ENCODE data around the gene DTHD1.

The DTHD1 gene

GRCh38 chr4:36313703-36314102 is 32.3 kb downstream of the DTHD1 start:
- no peak for DNase-seq (ENCODE audit: low read depth in 3 of 3)

- DNase-seq (ENCODE audit: low read depth in 3 of 3), result no peak
Measured at GRCh38 chr4:36316607-36317006, 35.2 kb downstream of the DTHD1 start.

DNA sequence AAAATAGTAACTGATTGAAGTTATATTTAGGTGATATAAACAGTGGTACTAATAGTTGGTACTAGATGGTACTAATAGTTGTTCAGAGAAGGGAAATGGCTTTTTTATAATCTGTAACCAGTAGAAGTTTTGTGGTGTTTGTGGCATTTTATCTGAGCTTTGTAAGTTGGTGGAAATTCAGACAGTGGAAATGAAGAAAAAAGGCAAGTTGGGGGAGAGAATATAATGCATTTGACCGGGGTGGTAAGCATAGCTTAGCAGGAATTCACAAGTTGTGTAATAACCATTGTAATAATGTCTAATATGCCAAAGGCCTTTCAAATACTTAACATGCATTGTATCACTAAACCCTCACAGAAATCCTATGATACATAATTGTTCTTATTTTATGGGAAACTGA is 36.3 kb downstream of the DTHD1 start:
- no peak for DNase-seq (ENCODE audit: low read depth in 3 of 3)

GRCh38 chr4:36320117-36320896 is 38.9 kb downstream of the DTHD1 start:
- no peak for DNase-seq (ENCODE audit: low read depth in 3 of 3)

DNA sequence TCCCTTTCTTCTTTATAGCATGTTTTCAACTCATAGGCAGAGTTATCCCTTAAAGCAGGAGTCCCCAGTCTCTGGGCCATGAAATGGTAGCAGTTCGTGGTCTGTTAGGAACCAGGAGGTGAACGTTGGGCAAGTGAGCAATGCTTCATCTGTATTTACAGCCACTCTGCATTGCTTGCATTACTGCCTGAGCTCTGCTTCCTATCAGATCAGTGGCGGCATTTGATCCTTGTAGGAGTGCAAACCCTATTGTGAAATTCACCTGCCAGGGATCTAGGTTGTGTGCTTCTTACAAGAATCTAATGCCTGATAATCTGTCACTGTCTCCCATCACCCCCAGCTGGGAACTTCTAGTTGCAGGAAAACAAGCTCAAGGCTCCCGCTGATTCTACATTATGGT is 39.8 kb downstream of the DTHD1 start:
- DNase-seq (ENCODE audit: low read depth in 3 of 3), result no peak

- peak in 1 of 3 donors; percentile 33 for DNase-seq (ENCODE audit: low read depth in 3 of 3)
Measured at GRCh38 chr4:36322921-36323354, 41.5 kb downstream of the DTHD1 start.

DNA sequence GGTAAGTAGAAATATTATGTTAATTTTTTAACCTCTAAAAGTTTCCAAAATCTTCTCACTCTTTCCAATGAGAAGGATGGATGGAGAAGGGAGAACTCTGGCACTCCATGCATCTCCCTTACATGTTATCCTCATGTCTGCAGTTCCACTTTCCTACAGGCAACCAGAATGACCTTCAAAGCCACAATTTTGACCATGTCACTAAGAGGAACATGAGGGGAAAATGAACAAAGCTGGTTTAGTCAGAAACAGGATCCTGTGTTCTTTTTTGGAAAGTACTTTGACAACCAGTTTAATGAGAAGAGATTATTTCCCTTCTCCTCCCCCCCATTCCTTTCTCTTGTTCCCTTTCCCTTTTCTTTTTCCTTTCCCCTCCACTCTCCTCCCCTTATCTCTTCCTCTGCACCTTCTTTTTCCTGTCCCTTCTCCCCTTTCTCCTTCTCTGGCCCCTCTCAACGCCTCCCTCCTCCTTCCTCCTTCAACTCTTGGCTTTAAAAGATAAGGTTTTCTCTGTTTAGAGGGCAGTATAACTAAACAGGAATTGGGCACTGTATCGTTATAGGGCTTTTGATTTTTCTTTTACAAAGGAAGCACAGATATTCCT is 42.5 kb downstream of the DTHD1 start:
- DNase-seq (ENCODE audit: low read depth in 3 of 3), result no peak

DNA sequence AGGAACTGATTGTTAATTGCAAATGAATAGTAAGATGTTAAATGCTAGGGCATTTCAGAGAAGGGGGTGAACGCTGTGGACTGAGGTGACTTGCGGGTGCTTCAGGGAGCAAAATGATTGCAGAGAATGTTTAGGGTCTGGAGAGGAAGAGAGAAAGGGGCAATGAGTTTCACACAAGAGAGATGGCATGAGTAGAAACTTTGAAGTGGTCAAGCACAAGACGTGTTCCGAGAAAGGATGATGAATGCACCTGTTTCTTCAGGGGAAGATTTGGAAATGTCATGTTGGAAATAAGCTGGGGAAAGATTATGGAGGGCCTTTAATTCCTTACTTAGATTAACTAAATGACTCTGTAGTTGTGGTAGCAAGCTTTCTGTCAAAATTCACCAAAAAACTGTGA is 43.4 kb downstream of the DTHD1 start:
- no peak for DNase-seq (ENCODE audit: low read depth in 3 of 3)

DNA sequence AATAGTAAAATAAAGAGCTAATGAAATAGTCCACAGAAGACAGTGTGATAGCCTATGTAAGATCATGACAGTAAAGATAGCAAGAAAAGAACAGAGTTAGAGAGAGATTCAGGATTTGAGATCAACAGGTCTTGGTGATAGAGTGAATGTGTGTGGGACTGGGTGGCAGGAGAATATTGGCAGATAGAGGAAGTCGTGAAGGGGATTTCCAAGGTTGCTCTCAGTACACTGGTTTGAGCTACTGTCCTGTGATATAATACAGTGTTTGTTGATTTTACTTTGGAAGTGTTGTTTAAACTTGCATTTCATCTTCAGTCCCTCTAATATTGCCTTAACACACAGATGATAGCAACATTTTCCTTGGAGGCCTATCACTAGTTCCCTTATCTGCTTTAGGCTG is 44.1 kb downstream of the DTHD1 start:
- no peak for DNase-seq (ENCODE audit: low read depth in 3 of 3)

DNA sequence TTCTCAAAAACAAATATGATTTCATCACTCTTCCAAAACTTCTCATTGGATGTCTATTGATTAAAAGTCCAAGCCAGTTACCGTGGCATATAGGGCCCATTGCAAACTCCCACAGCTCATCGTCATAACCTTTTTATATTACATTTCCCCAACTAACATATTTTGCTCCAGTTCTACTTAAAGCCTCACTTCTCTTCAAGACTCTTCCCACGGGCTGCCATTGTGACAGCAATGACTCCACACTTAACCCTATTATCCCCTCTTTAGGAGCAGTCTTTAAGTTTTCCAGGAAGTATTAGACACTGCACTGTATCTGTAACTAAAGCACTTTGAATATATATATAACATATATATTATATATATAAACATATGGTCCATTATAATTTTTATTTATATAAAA is 44.5 kb downstream of the DTHD1 start:
- DNase-seq (ENCODE audit: low read depth in 3 of 3), result no peak

GRCh38 chr4:36326476-36327029 is 45.1 kb downstream of the DTHD1 start:
- no peak for DNase-seq (ENCODE audit: low read depth in 3 of 3)

DNA sequence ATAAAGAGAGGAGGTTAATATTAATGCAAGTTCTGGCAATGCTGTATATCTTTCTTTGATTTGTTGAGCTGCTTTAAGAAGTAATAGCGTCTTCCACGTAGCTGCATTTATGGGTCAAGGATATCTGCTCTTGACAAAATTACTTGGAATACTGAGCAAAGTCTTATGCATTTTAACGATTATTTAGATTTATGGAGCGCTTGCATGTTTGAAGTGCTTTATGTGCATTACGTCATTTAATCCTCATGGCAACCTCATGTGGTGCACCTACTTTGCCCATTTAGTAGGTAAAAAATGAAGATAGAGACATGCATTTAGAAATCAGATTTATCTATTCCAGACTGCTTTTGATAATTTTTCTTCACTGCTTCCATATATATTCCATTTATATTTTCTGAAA is 46.0 kb downstream of the DTHD1 start:
- no peak for DNase-seq (ENCODE audit: low read depth in 3 of 3)

GRCh38 chr4:36328130-36328529 is 46.7 kb downstream of the DTHD1 start:
- no peak for DNase-seq (ENCODE audit: low read depth in 3 of 3)

DNA sequence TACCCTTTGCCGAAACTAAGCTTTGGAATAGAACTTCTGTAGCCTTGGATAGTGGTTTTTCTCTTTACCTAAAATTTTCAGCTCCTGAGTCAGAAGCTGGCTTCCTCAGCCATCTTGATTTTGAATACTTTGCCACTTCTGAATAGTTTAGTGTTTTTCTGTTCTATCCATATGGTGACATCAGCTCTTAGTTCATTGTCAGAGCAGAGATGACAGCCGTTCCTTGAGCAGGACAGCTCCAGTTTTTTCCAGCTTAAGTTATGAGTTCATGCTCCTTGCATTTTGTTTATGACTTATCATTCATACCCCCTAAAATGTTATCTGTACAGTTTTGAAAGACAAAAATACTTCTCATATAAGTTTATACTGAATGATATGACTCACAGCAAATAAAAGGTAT is 47.8 kb downstream of the DTHD1 start:
- DNase-seq (ENCODE audit: low read depth in 3 of 3), result no peak

GRCh38 chr4:36330796-36331195 is 49.4 kb downstream of the DTHD1 start:
- DNase-seq (ENCODE audit: low read depth in 3 of 3), result no peak

DNA sequence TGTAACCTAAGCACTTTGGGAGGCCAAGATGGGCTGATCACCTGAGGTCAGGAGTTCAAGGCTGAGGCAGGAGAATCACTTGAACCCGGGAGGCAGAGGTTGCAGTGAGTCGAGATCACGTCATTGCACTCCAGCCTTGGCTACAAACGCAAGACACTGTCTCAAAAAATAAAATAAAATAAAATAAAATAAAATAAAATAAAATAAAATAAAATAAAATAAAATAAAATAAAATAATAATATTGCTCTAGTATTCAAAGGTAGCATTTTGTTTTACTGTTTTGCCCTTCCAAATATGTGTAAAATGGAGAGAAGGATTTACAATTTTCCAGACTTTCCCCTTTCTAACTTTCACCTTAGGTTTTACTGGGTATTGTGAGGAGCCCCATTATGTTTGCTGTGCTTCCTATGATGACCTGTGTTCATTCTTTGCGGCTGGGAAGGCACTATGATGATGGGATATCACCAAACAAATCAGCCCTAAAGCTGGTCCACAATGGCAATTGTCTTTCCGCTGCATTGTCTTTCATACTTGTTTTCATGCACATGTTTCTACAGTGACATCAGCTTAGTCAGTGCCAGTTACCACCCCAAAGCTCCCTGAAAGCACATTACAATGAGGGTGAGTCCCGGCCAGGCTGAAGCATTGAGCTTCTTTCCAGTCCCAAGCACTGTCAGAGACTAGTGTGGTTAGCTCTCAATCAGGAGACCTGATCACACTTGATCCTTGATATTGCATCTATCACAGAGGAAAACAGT is 50.8 kb downstream of the DTHD1 start:
- no peak for DNase-seq (ENCODE audit: low read depth in 3 of 3)

GRCh38 chr4:36332782-36333131 is 51.3 kb downstream of the DTHD1 start:
- no peak for DNase-seq (ENCODE audit: low read depth in 3 of 3)

GRCh38 chr4:36333303-36333877 is 52.0 kb downstream of the DTHD1 start:
- no peak for DNase-seq (ENCODE audit: low read depth in 3 of 3)

DNA sequence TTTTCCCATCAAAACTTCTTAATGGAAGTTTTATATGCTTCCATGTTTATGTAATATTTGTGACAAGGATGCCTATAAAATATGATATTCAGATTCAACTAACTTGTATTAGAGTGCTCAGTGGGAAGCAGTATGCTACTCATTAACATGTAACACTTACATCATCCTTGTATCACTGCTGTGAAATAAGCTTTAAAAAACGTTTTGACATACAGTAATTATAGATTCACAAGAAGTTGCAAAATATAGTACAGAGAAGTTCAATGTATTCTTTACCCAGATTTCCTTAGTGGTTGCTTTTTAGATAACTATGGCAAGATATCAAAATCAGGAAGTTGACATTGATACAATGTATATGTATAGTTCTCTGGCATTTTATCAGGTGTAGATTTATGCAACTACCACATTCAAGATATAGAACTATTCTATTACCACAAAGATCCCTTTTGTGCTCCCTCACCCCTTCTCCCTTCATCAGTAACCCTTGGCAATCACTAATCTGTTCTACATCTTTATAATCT is 56.3 kb downstream of the DTHD1 start:
- no peak for DNase-seq (ENCODE audit: low read depth in 3 of 3)

DNA sequence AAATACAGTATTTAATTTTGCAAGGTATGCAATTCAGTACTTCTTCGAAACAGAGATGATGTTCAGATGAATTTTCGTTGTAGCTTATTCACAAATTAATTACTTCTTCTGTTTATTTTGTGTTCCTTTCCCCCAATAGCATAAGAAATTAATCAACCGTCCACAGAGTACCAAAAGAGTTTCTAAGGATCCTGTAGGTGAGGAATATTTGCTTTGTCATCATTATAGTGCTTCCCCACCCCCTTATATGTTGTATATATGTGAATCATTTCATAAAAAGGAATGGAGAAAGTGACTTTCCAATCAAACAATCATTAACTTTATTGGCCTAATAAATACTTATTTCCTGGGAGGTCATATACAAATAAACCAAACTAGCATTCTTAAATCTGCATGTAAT is 57.6 kb downstream of the DTHD1 start:
- DNase-seq (ENCODE audit: low read depth in 3 of 3), result no peak

- no peak for DNase-seq (ENCODE audit: low read depth in 3 of 3)
Measured at GRCh38 chr4:36341936-36342335, 60.5 kb downstream of the DTHD1 start.
